GM19324 (cell line): ENCODE data around the gene PRKAB1.

Source experiments
- ATAC-seq: cut with Tn5 transposase; IDR thresholded peaks from one replicate; pipeline ENCODE4 v1.9.1; 2021; ENCODE audit warnings: mild to moderate bottlenecking, moderate library complexity; ENCODE audit not compliant: unreplicated experiment, low FRiP score

PRKAB1 gene

DNA sequence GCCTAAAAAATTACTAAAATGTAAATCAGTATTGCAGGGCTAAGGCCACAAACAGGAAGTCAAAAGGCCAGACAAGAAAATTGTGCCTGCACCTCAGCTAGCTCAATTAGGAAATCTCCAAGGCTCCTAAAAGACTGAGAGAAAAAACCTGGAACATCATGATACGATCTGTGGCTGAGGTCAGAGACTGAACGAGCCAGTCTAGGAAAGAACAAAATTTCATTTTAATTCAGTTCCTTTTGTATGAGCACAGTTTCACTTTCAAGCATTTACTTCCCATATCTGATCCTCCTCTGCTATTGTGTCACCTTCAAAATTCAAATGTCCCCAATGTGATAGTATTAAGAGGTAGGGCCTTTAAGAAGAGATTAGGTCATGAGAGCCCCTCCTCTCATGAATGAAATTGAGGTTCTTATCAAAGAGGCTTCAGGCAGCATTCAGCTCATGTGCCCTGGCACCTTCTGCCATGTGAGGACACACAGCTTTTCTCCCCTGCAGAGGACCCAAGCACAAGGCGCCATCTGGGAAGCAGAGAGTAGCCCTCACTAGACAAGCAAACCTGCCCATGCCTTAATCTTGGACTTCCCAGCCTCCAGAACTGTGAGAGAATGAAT is 14.8 kb downstream of the PRKAB1 start:
- ATAC-seq: no peak

GRCh38 chr12:119683413-119683812 is 15.5 kb downstream of the PRKAB1 start:
- ATAC-seq: no peak

DNA sequence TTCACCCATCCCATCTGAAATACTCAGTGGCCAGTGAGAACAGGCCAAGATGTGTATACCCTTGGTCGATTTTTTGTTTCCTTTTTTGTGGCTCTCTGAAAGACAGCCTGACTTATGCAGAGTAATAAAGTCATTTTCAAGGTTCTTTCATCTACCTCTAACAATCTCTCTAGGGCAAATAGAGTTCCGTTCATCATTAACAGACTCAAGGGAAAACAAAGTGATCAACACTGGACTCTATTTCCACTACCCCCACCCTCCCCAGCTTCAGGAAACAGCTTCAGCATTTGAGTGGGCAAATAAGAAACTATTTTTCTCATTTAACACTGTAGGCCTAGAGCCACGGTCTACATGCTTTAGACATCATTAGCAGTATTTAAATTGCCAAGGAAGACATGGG is 15.9 kb downstream of the PRKAB1 start:
- no peak for ATAC-seq

- no peak for ATAC-seq
Observed at GRCh38 chr12:119684711-119685369, 16.9 kb downstream of the PRKAB1 start.

DNA sequence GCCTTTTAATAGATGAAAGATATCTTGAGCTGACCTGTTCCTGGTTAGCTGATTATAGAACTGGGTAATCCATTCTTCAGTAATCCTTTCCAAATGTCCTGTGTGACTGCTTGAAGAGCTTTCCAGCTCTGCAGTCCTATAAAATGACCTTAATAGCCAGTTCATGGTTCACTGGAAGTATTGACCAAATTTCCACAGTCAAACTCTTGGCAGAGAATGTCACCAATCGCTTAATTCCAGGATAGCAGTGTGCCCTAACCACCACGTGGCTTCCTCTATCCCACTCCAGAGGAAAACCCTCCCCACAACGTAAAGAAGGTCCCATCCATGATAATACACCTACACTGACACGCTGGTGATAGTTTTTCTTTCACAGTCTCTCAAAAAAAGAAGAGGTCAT is 17.4 kb downstream of the PRKAB1 start:
- ATAC-seq: no peak

DNA sequence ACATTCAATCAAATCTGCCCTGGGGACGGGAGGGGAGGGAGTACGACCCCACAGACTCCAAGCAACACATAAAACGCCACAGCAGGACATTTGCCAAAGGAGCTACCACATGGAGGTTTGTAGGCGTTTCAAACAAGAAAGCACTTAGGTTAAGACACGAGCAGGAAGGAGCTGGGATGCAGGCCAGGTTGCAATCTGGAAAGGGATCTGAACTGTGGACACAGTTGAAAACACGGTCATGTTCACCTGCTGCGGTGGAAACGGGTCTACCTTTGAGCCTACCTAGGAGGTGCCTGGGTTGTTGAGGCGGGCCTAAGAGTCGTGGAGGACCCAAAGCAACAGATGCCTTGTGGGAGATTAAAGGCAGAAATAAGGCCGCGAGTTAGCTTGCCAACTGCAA is 18.4 kb downstream of the PRKAB1 start:
- ATAC-seq: no peak

- ATAC-seq: no peak
Observed at GRCh38 chr12:119686776-119687175, 18.8 kb downstream of the PRKAB1 start.

DNA sequence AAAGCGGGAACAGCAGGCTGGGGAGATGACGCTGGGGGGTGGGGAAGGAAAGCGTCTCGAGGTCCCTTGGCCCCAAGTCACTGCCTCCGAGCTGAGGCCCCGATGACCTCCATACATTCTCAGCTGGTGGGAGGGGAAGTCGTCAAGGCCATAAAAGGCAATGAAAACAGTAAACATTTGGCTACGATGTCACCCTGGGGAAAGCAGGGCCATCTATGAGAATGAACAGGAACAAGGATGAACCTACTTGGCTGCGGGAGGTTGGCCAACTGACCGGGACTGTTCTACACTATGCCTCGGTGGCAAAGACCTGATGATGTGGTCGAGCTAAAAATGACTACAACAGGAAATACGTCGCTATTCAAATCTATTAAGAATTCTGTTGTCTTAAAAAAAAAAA is 19.5 kb downstream of the PRKAB1 start:
- ATAC-seq: no peak

GRCh38 chr12:119687879-119688278 is 19.9 kb downstream of the PRKAB1 start:
- no peak for ATAC-seq

- ATAC-seq: no peak
Observed at GRCh38 chr12:119689935-119690500, 22.1 kb downstream of the PRKAB1 start.

- no peak for ATAC-seq
Observed at GRCh38 chr12:119691202-119691810, 23.4 kb downstream of the PRKAB1 start.

- no peak for ATAC-seq
Observed at GRCh38 chr12:119692410-119692809, 24.5 kb downstream of the PRKAB1 start.

- ATAC-seq: no peak
Observed at GRCh38 chr12:119692997-119693396, 25.1 kb downstream of the PRKAB1 start.

DNA sequence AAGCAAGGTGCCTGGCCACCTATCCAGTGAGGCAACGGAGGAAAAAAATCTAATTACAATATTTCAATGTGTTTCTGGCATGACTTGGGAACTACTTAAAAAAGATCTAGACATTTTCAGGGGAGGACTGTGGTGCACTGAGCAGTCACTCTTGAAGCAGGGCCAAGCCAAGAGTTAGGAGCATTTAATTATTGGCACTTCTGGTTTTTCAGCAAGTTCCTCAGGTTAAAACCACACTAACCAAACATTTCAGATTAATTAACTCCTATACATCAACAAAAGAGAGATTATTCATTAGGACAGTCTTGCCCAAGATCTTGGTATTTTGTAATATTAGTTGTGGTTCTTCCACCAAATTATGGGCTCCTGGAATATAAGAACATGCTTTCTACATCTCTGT is 25.6 kb downstream of the PRKAB1 start:
- ATAC-seq: no peak

- no peak for ATAC-seq
Observed at GRCh38 chr12:119694111-119694510, 26.2 kb downstream of the PRKAB1 start.

DNA sequence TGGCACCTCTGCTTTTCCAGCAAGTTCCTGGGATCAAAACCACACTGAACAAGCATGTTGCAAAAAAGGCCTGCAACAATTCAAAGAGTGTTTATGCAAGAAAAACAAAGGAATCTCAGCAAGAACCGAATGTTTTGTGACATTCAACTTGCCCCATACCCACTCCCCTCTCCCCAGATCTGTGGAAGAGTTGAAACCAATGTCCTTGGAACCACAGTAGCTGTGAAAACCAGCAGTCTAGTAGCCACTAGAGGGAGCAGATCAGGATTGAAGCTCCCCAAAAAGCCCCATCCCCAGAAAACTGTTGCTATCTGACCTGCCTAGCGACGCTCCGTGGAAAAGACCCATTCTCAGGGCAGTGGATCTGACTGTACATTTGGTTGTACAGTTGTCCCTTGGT is 27.1 kb downstream of the PRKAB1 start:
- ATAC-seq: no peak

GRCh38 chr12:119696943-119697342 is 29.0 kb downstream of the PRKAB1 start:
- no peak for ATAC-seq

- ATAC-seq: no peak
Observed at GRCh38 chr12:119699199-119699760, 31.3 kb downstream of the PRKAB1 start.

DNA sequence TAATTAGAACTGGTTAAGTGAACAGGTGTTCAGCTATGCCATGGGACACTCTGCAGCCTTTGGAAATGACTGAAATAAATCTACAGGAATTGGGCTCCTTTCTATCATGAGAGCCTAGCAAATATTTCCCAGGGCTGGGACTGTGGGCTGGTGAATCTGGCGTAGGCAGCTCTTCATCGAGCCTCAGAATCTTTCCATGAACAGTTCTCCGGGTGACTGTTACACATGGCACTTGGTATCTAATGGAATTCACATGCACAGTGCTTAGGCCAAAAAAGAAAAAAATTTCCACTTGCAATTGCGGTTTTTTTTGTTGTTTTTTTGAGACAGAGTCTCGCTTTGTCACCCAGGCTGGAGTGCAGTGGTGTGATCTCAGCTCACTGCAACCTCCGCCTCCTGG is 32.1 kb downstream of the PRKAB1 start:
- no peak for ATAC-seq

DNA sequence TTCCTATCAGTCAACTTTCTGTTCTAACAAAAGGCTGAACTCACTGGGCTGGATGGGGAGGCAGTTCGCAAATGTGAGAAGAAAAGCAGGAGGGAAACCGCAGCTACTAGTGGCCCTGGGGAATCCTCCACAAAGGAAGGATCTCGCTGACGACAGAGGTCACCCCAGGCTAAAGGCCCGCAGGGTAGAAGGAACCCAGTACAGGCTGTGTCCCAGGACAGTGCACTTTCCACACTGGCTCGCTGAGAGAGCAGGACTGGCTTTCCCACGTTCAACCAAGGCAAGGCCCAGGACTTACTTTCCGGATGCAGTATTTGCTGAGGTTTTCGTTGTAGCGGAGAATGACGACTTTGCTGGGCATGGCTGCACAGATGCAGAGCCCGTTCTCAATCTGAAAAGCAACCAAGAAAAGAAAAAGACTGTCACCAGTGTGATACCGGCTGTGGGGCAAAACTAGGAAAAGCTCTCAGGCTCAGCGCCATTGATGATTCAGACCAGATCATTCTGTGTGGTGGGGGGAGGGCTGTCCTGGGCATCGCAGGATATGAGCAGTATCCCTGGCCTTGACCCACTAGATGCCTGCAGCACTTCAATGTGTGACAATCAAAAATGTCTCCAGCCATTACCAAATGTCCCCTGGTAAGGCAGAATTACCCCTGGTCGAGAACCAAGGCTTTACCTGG is 36.3 kb downstream of the PRKAB1 start:
- ATAC-seq: no peak

GRCh38 chr12:119705182-119705581 is 37.2 kb downstream of the PRKAB1 start:
- no peak for ATAC-seq
